AG09319 (cell line): ENCODE data around the gene CBLB.
"Not testable (repeated sequence)": the region's sequence is repeated elsewhere in the genome, so short reads cannot be mapped to it uniquely, and the experiment has no call there.

ENCODE experiments used
- DNase-seq: peaks from one replicate; pipeline ENCODE4 v3.0.0-alpha.2; 2010; ENCODE audit warnings: low read depth; ENCODE audit errors: extremely low read depth
- TF ChIP-seq, protein P1 (sequence below): IDR thresholded peaks from 2 replicates; pipeline ENCODE4 v1.5.1; 2011; ENCODE audit warnings: low read depth, mild to moderate bottlenecking, inconsistent platforms, low read length, moderate library complexity

The CBLB gene

DNA sequence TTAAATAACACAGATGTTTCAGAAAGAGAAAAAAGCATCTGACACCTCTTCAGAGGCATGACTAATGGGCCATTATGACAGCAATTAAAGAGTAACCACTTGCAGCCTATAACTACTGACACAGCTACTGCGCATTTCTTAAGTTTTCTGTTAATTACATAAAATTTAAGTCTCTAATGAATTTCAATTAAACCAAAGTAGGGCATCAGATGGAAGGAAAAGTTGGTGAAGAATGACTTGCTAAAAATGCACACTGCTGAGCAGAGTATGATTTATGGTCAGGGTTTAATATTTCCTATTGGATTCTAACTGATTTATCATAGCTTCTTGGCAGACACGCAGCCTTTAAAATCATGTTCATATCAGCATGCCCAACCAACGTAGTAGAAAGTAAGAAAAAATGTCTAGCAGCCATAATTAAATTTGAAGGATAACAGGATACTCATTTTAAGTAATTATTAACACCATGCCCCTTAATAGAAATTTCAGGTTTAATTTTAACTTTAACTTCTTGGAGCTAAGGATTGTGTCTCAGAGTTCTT, 140.0 kb downstream of the CBLB start:
- TF ChIP-seq, protein P1, sequence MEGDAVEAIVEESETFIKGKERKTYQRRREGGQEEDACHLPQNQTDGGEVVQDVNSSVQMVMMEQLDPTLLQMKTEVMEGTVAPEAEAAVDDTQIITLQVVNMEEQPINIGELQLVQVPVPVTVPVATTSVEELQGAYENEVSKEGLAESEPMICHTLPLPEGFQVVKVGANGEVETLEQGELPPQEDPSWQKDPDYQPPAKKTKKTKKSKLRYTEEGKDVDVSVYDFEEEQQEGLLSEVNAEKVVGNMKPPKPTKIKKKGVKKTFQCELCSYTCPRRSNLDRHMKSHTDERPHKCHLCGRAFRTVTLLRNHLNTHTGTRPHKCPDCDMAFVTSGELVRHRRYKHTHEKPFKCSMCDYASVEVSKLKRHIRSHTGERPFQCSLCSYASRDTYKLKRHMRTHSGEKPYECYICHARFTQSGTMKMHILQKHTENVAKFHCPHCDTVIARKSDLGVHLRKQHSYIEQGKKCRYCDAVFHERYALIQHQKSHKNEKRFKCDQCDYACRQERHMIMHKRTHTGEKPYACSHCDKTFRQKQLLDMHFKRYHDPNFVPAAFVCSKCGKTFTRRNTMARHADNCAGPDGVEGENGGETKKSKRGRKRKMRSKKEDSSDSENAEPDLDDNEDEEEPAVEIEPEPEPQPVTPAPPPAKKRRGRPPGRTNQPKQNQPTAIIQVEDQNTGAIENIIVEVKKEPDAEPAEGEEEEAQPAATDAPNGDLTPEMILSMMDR, result no peak

DNA sequence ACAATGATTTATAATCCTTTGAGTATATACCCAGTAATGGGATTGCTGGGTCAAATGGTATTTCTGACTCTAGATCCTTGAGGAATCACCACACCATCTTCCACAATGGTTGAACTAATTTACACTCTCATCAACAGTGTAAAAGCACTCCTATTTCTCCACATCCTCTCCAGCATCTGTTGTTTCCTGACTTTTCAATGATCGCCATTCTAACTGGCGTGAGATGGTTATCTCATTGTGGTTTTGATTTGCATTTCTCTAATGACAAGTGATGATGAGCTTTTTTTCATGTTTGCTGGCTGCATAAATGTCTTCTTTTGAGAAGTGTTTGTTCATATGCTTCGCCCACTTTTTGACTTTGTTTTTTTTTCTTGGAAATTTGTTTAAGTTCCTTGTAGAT, 141.8 kb downstream of the CBLB start:
- DNase-seq, result not testable (repeated sequence)

More for the DNA sequence above, 140.0 kb downstream of the CBLB start:
- no peak for DNase-seq

GRCh38 chr3:105722943-105723556, 145.8 kb downstream of the CBLB start:
- TF ChIP-seq, protein P1, result no peak
- no peak for DNase-seq

- no peak for DNase-seq
- TF ChIP-seq, protein P1, result no peak
Measured at GRCh38 chr3:105719791-105720190, 149.0 kb downstream of the CBLB start.

DNA sequence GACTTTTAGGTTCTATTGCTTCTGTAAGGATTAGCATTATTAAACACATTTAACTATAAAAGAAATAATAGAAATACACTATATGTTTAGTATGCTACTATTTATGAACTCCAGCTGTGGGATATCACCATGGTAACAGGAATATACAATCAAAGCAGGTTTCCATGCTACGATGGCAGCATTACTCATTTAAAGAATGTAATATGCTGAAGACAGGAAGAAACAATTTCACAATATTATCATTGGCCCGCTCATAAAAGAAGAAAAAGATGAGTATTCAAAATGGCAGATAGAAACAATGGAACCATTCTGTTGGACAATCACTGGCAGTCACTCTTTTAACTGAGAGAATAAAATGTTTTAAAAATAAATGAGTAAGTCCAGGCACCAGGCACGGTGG, 153.4 kb downstream of the CBLB start:
- peak; percentile 27 for DNase-seq
- TF ChIP-seq, protein P1, result no peak

DNA sequence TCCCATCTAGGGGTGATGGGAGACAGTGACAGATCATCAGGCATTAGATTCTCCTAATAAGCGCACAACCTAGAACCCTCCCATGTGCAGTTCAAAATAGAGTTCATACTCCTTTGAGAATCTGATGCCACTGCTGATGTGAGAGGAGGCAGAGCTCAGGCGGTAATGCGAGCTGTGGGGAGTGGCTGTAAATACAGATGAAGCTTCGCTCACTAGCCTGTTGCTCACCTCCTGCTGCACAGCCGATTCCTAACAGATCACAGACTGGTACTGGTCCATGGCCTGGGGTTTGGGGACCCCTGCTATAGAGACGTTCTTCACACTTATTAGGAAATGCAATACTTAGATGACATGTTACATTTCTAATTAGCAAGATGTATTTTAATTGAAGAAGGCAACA, 154.4 kb downstream of the CBLB start:
- TF ChIP-seq, protein P1, result no peak

GRCh38 chr3:105708980-105709379, 159.8 kb downstream of the CBLB start:
- DNase-seq, result no peak
- TF ChIP-seq, protein P1, result no peak

More for the DNA sequence above, 154.4 kb downstream of the CBLB start:
- DNase-seq, result no peak

DNA sequence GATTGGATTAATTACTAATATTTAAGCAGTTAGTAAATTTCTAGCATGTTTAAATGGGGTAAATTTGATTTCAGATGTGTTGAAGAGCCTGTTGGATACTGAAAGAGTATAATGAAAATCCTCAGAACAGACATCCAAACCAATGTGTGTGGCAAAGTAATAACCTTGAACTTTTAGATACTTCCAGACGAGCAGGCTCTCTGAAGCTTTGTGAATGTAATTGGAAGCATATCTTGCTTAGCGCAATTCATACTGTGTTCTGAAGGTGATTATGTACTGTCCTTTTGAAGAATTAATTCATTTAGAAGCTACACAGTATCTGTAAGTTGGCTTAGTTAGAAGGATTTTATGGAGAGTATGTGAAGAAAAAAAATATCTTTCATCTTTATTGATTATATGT, 161.8 kb downstream of the CBLB start:
- TF ChIP-seq, protein P1, result no peak
- no peak for DNase-seq
